ENCODE results near the gene FTCD.
A peak's percentile ranks its signal among the peaks of the same experiment; 100 is the strongest.

FTCD gene

GRCh38 chr21:46138383-46138970, 16.9 kb downstream of the FTCD start:
- no peak for DNase-seq

- no peak for DNase-seq
Measured at GRCh38 chr21:46137908-46138307, 17.5 kb downstream of the FTCD start.

GRCh38 chr21:46136739-46137349, 18.5 kb downstream of the FTCD start:
- DNase-seq: no peak

- DNase-seq: peak; percentile 33
Measured at GRCh38 chr21:46135782-46136395, 19.5 kb downstream of the FTCD start.

- DNase-seq: no peak
Measured at GRCh38 chr21:46131838-46132651, 23.3 kb downstream of the FTCD start.

GRCh38 chr21:46131588-46131837, 23.9 kb downstream of the FTCD start:
- DNase-seq: no peak

GRCh38 chr21:46130831-46131587, 24.4 kb downstream of the FTCD start:
- DNase-seq: peak; percentile 42

- no peak for DNase-seq
Measured at GRCh38 chr21:46129846-46130651, 25.3 kb downstream of the FTCD start.

- DNase-seq: no peak
Measured at GRCh38 chr21:46128933-46129571, 26.3 kb downstream of the FTCD start.

- peak; percentile 63 for DNase-seq
Measured at GRCh38 chr21:46128106-46128932, 27.1 kb downstream of the FTCD start.

- DNase-seq: no peak
Measured at GRCh38 chr21:46127239-46128105, 27.9 kb downstream of the FTCD start.

GRCh38 chr21:46126309-46127238, 28.8 kb downstream of the FTCD start:
- DNase-seq: no peak

GRCh38 chr21:46125846-46126301, 29.5 kb downstream of the FTCD start:
- no peak for DNase-seq

GRCh38 chr21:46124926-46125845, 30.2 kb downstream of the FTCD start:
- DNase-seq: no peak

- no peak for DNase-seq
Measured at GRCh38 chr21:46124083-46124925, 31.1 kb downstream of the FTCD start.

All from fibroblast of skin of abdomen (primary cell).